NCI-H748 treated with DMSO at 0.1 percent for 48 hours (cell line): Measurements from ENCODE around the gene PPM1J.

Source experiments
- DNase-seq: peaks from one replicate; lab custom pipeline; 2025; lab: John Stamatoyannopoulos, UW

Gene PPM1J

DNA sequence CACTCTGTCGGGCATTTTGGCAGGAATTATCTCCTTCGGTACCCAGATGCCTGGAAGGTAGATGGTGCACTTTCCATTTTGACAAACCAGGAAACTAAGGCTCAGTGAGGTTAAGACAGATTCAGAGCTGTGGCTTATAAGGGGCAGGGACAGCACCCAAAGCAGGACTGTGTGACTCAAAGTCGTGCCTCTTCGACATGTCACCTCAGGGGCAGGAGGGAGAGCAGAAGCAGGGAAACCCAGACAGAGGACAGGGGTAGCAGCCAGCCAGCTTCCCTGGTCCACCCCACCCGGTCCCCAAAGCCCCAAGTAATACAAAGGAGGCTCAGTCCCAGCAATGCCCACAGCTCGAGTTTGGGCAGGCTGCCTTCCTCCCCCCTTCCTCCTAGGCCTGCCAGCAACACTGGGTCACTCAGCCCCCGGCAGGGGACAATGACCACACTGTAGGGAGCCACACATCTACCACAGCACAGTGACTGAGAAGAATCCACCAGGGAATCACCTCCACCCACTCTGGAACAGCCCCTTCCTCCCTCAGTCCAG lies 10.7 kb downstream of the PPM1J start:
- no peak for DNase-seq

DNA sequence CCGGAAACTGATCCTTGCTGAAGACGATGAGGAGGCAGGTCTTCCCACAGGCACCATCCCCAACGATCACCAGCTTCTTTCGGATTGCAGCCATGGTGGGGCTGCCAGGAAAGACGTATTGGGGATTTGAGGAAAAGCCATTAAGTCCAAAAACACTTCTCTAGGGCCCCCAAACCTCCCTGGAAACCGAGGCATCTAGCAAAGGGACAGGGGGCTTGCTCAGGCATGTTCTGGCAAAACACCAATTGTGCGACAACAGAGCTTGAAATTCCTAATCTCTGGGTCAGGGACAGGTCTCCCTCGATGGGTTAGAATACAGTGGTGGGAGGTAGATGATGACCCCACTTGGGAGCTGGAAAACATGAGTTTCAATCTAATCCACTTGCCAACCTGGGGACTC lies 11.4 kb downstream of the PPM1J start:
- no peak for DNase-seq

DNA sequence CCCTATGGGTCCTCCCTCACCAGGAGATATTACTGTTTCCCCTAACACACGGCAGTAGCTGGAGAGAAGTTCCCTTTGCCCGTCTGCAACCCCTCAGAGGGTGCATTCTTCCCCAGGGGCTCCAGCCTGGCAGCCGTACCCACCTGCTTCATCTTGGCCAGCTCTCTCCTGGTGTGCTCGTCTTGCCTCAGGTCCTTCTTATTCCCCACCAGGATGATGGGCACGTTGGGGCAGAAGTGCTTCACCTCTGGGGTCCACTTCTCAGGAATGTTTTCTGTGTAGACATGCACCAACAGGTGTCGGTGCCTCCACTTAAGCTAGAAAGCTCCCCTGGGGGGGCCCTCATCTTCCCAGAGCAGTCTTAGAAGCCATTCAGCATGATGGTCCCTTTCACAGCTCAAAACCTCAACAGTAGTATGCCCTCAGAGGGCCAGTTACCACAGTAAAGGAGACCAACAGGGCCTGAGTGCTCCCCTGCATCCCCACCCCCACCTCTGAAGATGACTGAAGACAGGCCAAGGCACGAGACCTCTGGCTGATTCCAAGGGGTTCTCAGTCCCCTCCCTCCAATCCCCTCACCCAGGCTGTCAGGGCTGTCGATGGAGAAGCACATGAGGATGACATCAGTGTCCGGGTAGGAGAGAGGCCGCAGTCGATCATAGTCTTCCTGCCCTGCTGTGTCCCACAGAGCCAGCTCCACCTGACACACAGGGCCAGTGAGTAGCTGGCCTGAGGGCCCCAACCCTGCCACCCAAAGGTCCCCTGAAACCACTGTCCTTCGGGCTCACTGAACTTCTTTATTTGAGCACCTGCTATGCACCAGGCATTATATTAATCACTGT lies 12.5 kb downstream of the PPM1J start:
- DNase-seq, result no peak

DNA sequence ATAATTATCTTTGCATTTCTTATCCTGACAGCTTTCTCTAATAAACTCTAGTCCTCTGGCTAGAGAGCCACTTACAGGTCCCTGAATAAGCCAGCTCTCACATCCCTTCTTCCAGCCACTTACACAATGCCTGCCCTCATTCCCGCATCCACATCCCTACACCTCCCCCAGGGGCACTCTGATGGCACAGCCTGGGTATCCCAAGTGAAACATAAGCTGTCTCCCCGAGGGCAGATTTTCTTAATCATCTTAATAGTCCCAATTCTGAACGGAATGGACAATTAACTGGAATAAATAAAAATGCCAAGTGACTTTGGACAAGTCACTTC lies 13.1 kb downstream of the PPM1J start:
- DNase-seq, result no peak

DNA sequence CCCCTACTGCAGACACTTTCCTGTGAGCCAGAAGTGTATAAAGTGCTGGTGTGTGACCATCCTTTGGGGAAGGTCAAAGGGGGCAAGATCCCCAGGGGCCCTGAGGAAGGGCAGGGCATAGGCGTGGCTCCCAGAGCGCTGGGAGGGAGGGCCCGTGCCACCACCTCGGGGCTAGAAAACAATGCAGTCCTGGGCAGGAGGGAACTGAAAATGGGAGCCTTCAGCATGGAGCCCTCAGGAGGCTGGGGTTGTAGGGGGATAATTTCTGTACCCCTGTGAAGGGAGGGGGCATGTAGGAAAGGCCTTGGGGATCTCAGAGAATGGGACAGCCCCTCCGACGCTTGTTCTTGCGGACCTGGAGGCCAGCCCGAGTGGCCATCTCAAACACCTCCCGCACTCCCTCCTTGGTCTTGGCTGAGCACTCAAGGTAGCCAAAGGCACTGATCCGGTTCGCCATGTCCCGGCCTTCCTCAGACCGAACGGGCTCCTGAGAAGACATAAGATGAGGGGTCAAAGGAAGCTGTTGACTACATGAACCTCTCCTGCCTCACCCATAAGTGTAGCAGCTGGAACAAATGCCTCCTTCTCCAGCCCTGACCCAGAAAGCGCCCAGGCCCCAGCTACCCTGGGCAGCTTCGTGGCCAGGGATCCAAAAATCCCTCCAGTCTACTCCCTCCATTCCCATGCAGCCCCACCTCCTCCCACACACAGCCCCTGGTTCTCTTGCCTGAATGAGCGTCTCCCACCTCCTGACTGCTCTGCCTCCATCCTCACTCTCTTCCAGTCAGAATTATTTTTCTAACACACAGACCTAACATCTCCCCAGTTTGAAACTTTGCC lies 13.7 kb downstream of the PPM1J start:
- DNase-seq, result no peak

DNA sequence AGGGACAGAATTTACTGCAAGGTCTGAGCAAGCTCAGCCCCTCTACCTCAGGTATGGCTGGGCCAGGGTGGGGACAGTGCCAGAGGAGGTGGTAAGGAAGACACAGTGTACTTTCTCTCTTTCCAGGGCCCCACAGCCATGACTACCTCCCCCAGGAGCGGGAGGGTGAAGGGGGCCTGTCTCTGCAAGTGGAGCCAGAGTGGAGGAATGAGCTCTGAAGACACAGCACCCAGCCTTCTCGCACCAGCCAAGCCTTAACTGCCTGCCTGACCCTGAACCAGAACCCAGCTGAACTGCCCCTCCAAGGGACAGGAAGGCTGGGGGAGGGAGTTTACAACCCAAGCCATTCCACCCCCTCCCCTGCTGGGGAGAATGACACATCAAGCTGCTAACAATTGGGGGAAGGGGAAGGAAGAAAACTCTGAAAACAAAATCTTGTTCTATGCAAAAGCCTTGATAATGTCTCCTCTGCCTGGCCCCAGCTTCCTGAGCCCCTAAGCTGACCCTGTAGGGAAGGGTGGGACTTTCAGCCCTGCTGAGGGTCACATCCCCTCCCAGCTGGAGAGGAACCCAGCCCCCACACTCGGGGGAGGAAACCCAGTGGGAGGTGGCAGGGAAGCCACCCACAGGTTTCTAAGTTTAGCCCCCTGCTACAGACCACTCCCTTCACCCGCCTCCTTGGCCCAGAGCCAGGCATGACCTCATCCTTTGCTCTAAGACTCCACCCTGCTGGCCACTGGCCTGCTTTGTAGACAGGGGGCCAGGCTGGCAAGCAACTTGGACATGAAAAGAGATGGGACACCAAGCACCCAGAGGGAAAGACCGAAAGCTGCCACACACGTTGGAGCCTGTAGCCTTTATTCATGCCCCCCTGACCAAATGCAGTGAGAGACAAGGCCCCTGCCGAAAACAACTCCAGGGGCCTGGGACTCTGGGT lies 14.6 kb downstream of the PPM1J start:
- DNase-seq, result peak; percentile 73

DNA sequence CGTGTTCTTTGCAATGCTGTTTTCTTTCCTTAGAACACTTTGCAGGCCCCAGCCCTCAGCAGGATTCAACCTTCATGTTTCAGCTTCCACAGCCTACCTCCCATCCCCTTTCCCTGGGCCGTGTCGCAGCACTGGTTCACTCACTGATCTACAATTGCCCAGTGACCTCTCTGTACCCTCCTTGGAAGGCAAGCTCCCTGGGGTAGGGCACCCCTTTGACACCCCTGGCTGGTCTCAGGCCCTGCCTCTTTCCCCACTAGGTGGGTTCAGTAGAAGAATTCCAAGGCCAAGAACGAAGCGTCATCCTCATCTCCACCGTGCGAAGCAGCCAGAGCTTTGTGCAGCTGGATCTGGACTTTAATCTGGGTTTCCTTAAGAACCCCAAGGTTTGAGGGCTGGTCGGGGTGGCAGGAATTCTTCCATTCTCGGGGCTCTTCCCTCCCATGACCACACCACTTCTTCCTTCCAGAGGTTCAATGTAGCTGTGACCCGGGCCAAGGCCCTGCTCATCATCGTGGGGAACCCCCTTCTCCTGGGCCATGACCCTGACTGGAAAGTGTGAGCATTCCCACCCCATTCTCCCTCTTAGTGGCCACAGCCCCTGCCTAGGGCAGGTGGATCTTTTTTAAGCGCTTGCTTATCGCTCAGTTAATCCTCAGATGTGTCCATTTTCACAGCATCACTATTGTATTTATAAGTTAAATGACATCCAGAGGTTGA lies 15.5 kb downstream of the PPM1J start:
- DNase-seq, result no peak

DNA sequence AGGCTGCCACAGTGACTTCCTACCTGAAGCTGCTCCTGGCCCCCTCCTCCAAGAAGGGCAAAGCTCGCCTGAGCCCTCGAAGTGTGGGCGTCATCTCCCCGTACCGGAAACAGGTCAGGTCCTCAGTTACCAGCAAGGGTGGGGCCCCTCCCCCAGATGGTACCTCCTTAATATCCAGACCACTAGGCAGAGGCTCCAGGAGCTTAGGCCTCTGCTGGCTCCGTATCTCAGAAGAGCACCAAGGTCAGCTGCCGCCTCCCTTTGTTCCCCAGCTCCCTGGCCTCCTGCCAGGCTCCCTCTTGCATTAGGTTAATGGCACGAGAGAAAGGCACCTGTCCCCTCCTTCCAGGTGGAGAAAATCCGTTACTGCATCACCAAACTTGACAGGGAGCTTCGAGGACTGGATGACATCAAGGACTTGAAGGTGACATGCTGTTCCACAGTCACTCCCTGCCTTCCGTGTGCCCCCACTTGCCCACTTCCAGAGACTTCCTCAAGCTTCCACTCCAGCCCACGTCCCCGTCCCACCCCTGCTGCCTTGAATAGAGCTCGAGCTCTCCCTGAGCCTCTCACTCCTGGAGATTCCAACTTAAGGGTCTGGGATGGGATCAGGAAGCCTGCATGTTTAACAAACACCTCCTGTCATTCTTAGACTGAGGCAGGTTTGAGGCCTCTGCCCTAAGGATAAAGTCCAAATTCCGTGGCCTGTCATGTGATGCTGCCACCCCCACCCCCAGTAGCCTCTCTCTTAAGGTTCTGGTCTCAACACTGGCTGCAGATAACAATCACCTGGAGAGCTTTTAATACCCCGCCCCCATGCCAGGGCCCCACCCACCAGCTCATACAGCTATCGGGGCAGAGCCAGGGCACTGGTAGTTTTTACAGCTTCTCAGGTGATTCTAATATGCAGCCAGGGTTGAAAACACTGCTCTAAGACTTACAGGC lies 16.5 kb downstream of the PPM1J start:
- DNase-seq, result no peak

DNA sequence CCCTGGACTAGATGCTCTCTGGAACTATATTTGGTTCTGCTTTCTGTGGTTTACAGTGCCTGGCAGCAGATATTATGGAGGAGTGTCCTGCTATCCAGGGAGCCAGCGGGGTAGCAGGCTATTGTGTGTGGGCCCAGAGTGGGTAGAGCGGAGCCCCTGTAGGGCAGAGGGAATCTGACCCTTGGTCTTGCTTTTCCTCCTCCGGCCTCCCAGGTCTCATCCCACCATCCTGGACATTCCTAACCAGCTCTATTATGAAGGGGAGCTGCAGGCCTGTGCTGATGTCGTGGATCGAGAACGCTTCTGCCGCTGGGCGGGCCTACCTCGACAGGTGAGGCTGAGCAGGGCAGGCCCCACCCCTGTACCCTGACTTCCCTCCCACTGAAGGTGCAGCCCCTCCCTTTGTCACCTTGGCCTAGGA lies 17.3 kb downstream of the PPM1J start:
- no peak for DNase-seq

DNA sequence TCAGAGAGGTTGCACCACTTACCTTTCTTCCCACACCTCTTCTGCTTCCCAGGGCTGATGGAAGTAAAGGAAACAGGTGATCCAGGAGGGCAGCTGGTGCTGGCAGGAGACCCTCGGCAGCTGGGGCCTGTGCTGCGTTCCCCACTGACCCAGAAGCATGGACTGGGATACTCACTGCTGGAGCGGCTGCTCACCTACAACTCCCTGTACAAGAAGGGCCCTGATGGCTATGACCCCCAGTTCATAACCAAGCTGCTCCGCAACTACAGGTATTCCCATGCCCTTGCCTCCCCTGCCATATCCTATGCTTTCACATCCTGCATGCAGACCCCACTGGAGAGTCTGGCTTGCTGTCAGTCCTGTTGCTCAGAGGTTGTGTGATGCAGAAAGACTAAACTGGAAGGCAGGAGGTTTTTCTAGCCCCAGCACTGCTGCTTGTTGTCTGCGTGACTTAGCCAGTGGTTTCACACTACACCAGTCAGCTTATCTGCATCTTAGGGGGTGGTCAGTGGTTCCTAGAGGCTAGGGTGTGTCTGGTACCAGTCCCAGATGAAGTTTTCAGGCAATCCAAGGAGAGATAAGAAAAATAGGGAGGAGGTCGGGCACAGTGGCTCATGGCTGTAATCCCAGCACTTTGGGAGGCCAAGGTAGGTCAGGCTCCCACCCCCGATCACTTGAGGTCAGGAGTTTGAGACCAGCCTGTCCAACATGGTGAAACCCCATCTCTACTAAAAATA lies 18.4 kb downstream of the PPM1J start:
- no peak for DNase-seq

DNA sequence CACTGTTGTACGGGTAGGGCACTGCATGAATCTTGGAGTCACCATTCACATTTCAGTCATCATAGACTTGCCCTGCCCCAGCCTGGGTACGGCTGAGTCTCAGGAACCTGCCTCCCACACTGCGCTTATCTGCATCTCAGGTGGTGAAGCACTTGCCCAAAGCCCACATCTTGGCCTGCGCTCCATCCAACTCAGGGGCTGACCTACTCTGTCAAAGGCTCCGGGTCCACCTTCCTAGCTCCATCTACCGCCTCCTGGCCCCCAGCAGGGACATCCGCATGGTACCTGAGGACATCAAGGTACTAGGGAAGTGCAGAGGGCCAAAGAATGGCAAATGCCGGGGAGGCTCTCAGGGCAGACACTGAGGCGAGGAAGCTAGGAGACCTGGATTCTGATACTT lies 19.9 kb downstream of the PPM1J start:
- DNase-seq, result no peak

DNA sequence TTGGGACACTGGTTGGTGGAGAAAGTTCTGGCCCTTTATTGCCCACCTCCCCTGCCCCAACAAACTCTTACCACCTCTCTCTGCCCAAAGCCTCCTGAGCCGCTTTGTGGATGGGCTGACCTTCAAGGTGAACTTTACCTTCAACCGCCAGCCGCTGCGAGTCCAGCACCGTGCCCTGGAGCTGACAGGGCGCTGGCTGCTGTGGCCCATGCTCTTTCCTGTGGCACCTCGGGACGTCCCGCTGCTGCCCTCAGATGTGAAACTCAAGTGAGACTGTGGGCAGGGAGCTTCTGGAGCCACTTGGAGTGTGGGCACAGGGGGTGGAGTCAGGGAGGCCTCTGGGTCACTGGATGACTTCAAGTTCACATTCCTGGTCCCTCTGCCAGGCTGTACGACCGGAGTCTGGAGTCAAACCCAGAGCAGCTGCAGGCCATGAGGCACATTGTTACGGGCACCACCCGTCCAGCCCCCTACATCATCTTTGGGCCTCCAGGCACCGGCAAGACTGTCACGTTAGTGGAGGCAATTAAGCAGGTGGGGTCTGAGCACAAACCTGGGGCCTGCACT lies 20.7 kb downstream of the PPM1J start:
- no peak for DNase-seq

DNA sequence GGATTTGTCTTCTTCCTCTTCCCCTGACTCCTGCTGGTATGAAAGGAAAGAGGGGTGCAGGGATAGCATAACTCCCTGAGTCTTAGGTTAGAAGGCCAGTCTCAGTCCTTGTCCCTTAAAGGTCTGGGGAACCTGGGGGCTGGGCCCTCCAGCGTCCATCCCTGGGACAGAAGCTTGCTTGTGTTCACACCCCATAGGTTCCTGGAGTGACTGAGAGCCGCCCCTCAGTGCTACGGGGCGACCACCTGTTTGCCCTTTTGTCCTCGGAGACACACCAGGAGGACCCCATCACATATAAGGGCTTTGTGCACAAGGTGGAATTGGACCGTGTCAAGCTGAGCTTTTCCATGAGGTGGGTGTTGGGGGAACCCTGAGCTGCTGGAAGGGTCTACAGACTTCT lies 21.3 kb downstream of the PPM1J start:
- DNase-seq, result no peak

DNA sequence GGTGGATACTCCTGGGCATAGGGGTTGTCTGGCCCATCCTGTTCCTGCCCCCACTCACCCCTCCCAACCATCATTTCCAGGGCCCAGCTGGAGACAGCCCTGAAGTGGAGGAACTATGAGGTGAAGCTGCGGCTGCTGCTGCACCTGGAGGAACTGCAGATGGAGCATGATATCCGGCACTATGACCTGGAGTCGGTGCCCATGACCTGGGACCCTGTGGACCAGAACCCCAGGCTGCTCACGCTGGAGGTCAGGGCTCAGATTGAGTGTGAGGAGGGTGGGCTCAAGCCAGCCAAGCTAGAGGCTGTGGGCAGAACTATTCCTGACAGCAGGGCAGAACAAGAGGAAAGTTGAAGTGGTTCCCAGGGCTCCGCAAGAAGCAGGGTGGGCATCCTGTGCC lies 22.5 kb downstream of the PPM1J start:
- no peak for DNase-seq

DNA sequence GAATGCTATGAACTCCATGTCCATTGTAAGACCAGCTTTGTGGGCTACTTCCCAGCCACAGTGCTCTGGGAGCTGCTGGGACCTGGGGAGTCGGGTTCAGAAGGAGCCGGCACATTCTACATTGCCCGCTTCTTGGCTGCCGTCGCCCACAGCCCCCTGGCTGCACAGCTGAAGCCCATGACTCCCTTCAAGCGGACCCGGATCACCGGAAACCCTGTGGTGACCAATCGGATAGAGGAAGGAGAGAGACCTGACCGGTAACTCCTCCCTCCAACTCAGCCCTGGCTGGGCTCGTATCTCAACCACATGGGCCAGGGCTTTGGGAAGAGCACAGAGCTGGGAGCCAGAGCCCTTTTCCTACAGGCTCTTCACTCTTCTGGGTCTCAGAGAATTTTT lies 25.3 kb downstream of the PPM1J start:
- no peak for DNase-seq

DNA sequence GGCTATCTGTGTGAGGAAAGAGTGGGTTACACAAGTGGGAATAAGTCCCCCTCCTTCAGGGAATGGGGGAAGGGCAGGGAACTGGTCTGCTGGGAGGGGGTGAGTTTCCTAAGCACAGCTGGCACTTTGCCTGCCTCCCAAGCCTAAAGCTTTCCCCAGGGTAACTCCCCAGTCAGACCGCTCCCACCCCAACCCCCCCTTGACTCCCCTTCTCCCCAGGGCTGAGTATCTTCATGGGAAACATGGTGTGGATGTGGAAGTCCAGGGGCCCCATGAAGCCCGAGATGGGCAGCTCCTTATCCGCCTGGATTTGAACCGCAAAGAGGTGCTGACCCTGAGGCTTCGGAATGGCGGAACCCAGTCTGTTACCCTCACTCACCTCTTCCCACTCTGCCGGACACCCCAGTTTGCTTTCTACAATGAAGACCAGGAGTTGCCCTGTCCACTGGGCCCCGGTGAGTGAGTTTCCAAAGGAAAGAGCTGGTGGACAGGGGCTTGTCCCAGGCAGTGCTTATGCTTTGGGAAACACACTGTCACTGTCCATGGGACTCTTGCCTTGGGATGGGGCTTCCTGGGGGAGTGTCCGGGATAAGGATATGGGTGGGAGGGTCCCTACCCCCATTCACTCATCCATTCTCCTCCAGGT lies 25.8 kb downstream of the PPM1J start:
- no peak for DNase-seq

DNA sequence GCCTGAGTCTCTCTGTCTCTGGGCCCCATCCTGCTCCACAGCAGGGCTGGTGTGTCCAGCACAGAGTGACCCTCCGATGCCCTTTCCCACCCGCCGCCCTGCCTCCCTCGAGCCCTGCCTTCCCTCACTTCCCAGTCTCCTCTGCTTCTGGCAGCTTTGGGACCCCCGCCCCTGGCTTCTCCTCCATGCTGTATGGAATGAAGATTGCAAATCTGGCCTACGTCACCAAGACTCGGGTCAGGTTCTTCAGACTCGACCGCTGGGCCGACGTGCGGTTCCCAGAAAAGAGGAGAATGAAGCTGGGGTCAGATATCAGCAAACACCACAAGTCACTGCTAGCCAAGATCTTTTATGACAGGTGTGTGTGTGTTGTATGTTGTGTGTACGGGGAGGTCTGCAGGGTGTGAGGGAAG lies 26.3 kb downstream of the PPM1J start:
- DNase-seq, result no peak

DNA sequence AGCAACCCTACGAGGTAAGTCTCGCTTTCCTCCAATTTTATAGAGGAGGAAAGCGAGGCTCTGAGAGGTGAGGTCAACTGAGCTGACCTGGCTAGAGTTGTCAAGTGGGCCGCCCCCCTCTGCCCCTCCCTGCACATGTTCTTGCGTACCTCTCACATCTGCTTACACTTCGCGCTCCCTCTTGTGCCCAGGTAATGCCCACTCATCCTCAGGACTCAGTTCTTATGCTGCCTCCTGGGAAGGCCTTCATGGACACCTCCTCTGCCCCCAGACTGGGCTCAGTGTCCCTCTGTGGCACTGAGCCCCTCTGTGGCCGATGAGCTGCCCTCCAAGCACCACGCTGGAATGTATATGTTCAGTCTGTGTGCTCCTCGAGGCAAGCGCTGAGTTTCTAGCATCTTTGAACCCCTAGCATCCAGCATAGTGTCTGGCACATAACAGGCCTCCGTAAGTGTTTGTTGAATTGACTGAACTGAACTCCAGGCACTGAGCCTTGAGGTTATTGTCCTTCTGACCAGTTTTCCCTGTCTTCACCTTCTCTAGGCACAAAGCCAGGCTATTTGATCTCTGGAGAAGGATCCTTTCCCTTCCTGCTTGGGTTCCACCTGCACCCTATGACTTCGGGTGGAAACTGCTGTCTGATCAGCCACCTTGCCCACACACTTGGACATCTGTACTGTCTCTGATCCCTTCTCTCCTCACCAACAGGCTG lies 27.2 kb downstream of the PPM1J start:
- DNase-seq, result no peak
